Measurements from ENCODE around the gene CCDC74A.

DNA sequence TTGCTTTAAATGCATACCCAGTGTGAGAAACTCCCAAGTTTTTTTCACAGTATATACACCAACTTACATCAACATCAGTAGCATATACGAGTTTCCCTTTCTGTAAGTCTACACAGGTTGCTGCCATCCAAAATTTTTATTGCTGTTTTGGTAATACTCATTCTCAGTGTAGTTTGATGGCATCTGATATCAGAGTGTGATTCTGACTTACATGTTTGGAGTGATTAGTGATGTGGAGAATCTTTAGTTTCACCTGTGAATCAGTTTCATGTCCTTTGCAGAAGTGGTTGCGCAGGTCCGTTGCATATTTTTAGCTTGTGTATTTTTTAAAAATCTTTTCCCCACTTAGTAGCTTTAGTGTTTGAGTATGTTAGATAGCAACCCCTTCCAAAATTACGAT lies 50.1 kb downstream of the CCDC74A start:
- TF ChIP-seq, protein P1, sequence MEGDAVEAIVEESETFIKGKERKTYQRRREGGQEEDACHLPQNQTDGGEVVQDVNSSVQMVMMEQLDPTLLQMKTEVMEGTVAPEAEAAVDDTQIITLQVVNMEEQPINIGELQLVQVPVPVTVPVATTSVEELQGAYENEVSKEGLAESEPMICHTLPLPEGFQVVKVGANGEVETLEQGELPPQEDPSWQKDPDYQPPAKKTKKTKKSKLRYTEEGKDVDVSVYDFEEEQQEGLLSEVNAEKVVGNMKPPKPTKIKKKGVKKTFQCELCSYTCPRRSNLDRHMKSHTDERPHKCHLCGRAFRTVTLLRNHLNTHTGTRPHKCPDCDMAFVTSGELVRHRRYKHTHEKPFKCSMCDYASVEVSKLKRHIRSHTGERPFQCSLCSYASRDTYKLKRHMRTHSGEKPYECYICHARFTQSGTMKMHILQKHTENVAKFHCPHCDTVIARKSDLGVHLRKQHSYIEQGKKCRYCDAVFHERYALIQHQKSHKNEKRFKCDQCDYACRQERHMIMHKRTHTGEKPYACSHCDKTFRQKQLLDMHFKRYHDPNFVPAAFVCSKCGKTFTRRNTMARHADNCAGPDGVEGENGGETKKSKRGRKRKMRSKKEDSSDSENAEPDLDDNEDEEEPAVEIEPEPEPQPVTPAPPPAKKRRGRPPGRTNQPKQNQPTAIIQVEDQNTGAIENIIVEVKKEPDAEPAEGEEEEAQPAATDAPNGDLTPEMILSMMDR (IDR thresholded peaks at IDR 0.05; ENCODE audit: borderline replicate concordance, extremely low read depth, low read length, poor library complexity, severe bottlenecking), result no peak
- TF ChIP-seq EZH2 (IDR thresholded peaks at IDR 0.05; ENCODE audit: borderline replicate concordance, low read depth, low read length, severe bottlenecking), result no peak
